Tibial artery (tissue), 4 donors: ENCODE results near the gene PKDCC.

Experiments used
- DNase-seq, 2 donors: peaks; one replicate each; pipeline ENCODE4 v3.0.0-alpha.2; 2019
- H3K27ac ChIP-seq, 2 donors: fragments of 200-600 bp; sonication (generic) in 1 of 2; 1 replicate in 1 of 2; 2 replicates in 1 of 2; pipeline ENCODE4 v1.5.1; 2018 to 2019; ENCODE audit warnings: mild to moderate bottlenecking in 1 of 2
- H3K27me3 ChIP-seq, 2 donors: fragments of 200-600 bp; sonication (generic) in 1 of 2; one replicate each; pipeline versions ENCODE4 v1.5.1 to v1.6.0; 2016 to 2019
- H3K36me3 ChIP-seq, 3 donors: fragments of 200-600 bp; sonication (generic) in 2 of 3; one replicate each; pipeline ENCODE4 v1.5.1; 2016 to 2019; ENCODE audit warnings: mild to moderate bottlenecking in 2 of 3
- H3K4me1 ChIP-seq, 4 donors: fragments of 200-600 bp; sonication (generic) in 2 of 4; 1 replicate in 3 of 4; 2 replicates in 1 of 4; pipeline ENCODE4 v1.5.1; 2016 to 2019
- H3K4me3 ChIP-seq, 2 donors: fragments of 200-600 bp; sonication (generic) in 1 of 2; 1 replicate in 1 of 2; 2 replicates in 1 of 2; pipeline ENCODE4 v1.5.1; 2018 to 2019; ENCODE audit warnings: mild to moderate bottlenecking in 2 of 2
- H3K9me3 ChIP-seq, 3 donors: fragments of 200-600 bp; sonication (generic) in 1 of 3; one replicate each; pipeline ENCODE4 v1.5.1; 2016 to 2019
- intact Hi-C: fragments of 100-400 bp; cut with DNase I; formaldehyde crosslinking; loops from one replicate; pipeline ENCODE4 v1.15.0; 2023; ENCODE audit warnings: low total_unique reads
- TF ChIP-seq, protein P1 (sequence below), 2 experiments: fragments of 200-600 bp in 1 of 2; fragments of 450-650 bp in 1 of 2; IDR thresholded peaks; one replicate each; pipeline ENCODE4 v1.5.1; 2017 to 2019; ENCODE audit warnings: antibody characterized with exemption in 2 of 2, mild to moderate bottlenecking in 1 of 2, moderate library complexity in 1 of 2

PKDCC gene

DNA sequence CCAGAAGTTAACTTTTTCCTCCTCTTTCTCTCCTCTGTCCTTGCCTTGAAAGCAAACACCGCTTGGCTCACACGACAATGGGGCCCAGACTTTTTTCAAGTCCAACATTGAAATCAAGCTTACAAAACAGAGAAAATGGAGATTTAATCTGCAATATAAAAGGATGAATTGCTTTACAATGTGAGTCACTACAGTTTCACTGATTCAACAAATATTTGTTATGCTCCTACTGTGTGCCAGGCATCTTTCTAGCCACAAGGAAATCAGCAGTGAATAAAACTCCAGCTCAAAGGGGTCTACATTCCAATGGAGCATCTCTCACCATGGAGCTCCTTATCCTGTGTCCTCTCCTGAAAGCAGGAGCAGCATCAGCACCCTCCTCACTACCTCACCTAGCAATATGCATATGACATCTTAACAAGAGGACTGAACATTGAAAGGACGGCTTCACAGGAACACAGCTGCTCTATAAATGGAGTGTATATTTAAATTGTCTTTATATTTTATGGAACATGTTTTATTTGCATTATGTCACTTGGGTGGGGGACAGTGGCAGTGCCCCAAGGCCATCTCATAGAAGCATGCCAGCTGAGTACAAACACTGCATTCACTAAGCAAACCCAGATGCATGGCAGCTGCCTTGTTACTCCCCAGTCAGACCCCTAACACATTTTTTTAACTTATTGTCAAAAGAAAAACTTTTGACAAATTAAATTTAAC, 39.5 kb downstream of the PKDCC start:
- Histone ChIP-seq H3K4me1 (peaks cover 5 to 27% (median 13%) of the 10 kb centered on the region in 4 donors), H3K9me3 (no peaks in the 10 kb centered on the region), H3K36me3 (no peaks in the 10 kb centered on the region), H3K4me3 (no peak overlapping the region), H3K27ac (no peak overlapping the region), H3K27me3 (no peaks in the 10 kb centered on the region)
- DNase-seq, result no peak
- TF ChIP-seq, protein P1, sequence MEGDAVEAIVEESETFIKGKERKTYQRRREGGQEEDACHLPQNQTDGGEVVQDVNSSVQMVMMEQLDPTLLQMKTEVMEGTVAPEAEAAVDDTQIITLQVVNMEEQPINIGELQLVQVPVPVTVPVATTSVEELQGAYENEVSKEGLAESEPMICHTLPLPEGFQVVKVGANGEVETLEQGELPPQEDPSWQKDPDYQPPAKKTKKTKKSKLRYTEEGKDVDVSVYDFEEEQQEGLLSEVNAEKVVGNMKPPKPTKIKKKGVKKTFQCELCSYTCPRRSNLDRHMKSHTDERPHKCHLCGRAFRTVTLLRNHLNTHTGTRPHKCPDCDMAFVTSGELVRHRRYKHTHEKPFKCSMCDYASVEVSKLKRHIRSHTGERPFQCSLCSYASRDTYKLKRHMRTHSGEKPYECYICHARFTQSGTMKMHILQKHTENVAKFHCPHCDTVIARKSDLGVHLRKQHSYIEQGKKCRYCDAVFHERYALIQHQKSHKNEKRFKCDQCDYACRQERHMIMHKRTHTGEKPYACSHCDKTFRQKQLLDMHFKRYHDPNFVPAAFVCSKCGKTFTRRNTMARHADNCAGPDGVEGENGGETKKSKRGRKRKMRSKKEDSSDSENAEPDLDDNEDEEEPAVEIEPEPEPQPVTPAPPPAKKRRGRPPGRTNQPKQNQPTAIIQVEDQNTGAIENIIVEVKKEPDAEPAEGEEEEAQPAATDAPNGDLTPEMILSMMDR (IDR thresholded peaks at IDR 0.05), result no peak
- intact Hi-C loops, result loop anchor here (2.0 to 5.0 kb wide), 2 partner anchors 216 to 235 kb away; no protein-coding TSS in a partner anchor

DNA sequence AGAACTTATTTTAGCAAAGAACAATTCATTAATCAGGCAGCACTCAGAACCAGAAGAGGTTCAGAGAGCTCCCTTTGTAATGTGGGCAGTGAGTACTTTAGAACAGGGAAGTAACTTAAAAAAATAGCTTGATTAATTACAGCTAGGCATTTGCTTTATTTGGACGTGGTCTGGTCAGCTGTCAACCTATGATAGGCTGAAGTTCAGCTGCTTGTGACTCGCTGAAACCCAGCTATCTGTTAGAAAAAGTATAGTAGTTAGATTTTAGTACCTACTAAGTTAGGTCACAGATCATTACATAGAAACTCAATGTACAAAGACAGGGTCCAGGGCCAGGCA, 40.0 kb downstream of the PKDCC start:
- intact Hi-C loops, result loop anchor here (2.0 to 5.0 kb wide), 2 partner anchors 217 to 236 kb away; no protein-coding TSS in a partner anchor
- H3K27ac ChIP-seq, result no peak overlapping the region
- no peaks in the 10 kb centered on the region for H3K27me3 ChIP-seq
- H3K4me3 ChIP-seq, result no peak overlapping the region
- TF ChIP-seq, protein P1 (IDR thresholded peaks at IDR 0.05), result no peak
- no peak for DNase-seq
- H3K36me3 ChIP-seq, result no peaks in the 10 kb centered on the region
- H3K9me3 ChIP-seq, result no peaks in the 10 kb centered on the region
- H3K4me1 ChIP-seq, result peaks cover 5 to 27% (median 13%) of the 10 kb centered on the region in 4 donors

DNA sequence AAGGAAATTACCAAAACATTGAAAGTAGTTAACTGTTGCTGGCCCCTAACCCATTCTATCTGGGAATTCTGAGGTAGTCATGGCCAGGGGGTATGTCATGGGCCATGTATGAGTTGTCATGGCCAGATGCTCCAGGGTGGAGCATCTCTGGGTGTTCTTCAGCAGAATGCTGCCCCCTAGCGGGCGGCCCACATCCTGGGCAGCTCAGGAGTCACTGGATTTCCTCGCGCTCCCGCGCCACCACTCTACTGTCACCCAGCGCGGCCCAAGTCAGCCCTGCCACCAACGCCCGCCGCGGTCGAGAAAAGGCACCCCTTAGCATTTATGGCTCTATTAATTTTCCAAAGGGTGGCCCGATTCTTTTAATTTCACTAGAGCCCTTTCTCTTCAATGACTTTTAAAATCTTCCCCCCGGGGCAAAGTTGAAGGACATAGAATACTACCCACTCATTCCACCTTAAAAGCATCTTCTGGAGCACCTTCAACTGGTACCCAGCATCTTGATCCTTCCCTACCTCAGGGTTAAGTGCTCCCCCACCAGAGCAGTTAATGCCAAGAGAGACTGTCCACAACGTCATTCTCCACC, 41.6 kb downstream of the PKDCC start:
- Histone ChIP-seq H3K9me3 (no peaks in the 10 kb centered on the region), H3K36me3 (no peaks in the 10 kb centered on the region), H3K27me3 (no peaks in the 10 kb centered on the region), H3K4me1 (peaks cover 0 to 16% (median 4%) of the 10 kb centered on the region in 4 donors), H3K4me3 (no peak overlapping the region), H3K27ac (no peak overlapping the region)
- intact Hi-C loops, result loop anchor here (5.0 kb wide), 1 partner anchor 237 kb away; no protein-coding TSS in a partner anchor
- DNase-seq, result peak in 1 of 2 donors; percentile 28
- TF ChIP-seq, protein P1 (IDR thresholded peaks at IDR 0.05), result peak; percentile 24 to 35

DNA sequence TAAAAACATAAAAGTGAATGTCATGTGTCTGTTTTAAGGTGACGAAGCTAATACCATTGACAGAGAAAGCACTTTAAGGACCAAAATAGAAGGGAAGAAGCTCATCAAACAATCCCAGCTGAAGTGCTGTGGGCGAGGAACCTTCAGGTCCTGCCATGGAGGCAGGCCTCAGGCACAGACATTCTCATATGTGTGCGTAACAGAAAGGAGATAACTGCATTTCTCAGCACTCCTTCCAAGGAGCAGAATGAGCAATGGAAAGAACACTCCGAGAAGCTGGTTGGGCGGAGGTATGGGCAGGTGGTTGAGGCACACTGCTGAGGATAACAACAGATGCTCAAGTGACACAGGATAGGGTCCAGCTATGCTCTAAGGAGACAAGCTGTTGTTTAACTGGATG, 42.4 kb downstream of the PKDCC start:
- TF ChIP-seq, protein P1 (IDR thresholded peaks at IDR 0.05), result no peak
- no peak for DNase-seq
- H3K9me3 ChIP-seq, result no peaks in the 10 kb centered on the region
- H3K27me3 ChIP-seq, result no peaks in the 10 kb centered on the region
- no peak overlapping the region for H3K4me3 ChIP-seq
- H3K27ac ChIP-seq, result no peak overlapping the region
- intact Hi-C loops, result loop anchor here (10.0 kb wide), 1 partner anchor 275 kb away; the partner anchor contains the start of gene COX7A2L
- no peaks in the 10 kb centered on the region for H3K36me3 ChIP-seq
- peaks cover 0 to 8% (median 3%) of the 10 kb centered on the region in 4 donors for H3K4me1 ChIP-seq

DNA sequence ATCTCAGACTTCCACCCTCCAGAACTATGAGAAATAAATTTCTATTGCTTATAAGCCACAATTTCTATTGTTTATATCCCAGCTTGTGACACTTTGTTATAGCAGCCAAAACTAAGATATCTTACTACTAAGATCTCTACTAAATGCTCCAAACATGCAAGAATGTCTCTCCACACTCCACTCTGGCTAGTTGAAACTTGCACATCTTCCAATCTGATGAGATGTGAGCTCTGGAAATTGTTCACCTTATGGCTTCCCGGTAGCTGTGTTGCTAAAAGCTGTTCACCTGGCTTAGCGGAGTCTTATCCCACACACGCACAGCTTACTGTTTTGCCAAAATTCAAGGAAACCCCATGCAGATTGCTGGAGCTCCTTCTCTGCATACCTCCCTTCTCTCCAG, 43.9 kb downstream of the PKDCC start:
- intact Hi-C loops, result loop anchor here (10.0 kb wide), 1 partner anchor 273 kb away; the partner anchor contains the start of gene COX7A2L
- no peak for DNase-seq

More for the DNA sequence above, 43.9 kb downstream of the PKDCC start:
- H3K36me3 ChIP-seq, result no peaks in the 10 kb centered on the region
- H3K9me3 ChIP-seq, result no peaks in the 10 kb centered on the region
- TF ChIP-seq, protein P1 (IDR thresholded peaks at IDR 0.05), result no peak
- no peak overlapping the region for H3K27ac ChIP-seq
- no peak overlapping the region for H3K4me3 ChIP-seq
- peaks cover 0 to under 1% (median under 1%) of the 10 kb centered on the region in 4 donors for H3K4me1 ChIP-seq
- no peaks in the 10 kb centered on the region for H3K27me3 ChIP-seq
